Measurements from ENCODE around the gene CST7. TPM values are rescaled to one million over a fixed set of nuclear protein-coding genes. Genes with fewer than 3 reads are reported as not detected.
"Not testable (repeated sequence)": the region's sequence is repeated elsewhere in the genome, so short reads cannot be mapped to it uniquely, and the experiment has no call there.

CST7 gene
- total and polyA plus RNA-seq, 10 of the 15 experiments (the other 5 are each of a cell fraction or from before 2014, with no cell fraction given), result 0.69 TPM; not detected in 9

- SMC1A ChIA-PET (ENCODE audit: uncharacterized antibody, unreplicated experiment); H2AFZ ChIP-seq (ENCODE audit: control insufficient read depth, low read depth, low read length); H3K79me2 ChIP-seq (ENCODE audit: control insufficient read depth, insufficient read depth, low read length); POLR2A ChIA-PET; H3K4me3 ChIP-seq; FAIRE-seq; in situ Hi-C loops (cut with MboI); H3K4me1 ChIP-seq (ENCODE audit: control insufficient read depth, insufficient read depth, low read length); H3K9ac ChIP-seq (ENCODE audit: control insufficient read depth, insufficient read depth, low read length); H3K27me3 ChIP-seq (replicated peaks in 1 of 2; ENCODE audit: control insufficient read depth in 2 of 2, insufficient read depth in 2 of 2, low read length in 1 of 2); intact Hi-C loops (cut with micrococcal nuclease; ENCODE audit: unreplicated experiment); H3K4me2 ChIP-seq (ENCODE audit: control insufficient read depth, insufficient read depth); H3K9me3 ChIP-seq (replicated peaks; ENCODE audit: control insufficient read depth, insufficient read depth, low read length); BruUV-seq (replicated peaks); DNase-seq (ENCODE audit: low read depth, low spot score); CTCF ChIA-PET; H3K36me3 ChIP-seq (ENCODE audit: control insufficient read depth in 2 of 2, insufficient read depth in 2 of 2, low read length in 1 of 2); ATAC-seq; RAD21 ChIA-PET (ENCODE audit: unreplicated experiment); H4K20me1 ChIP-seq (ENCODE audit: control insufficient read depth, insufficient read depth); H3K27ac ChIP-seq (ENCODE audit: control insufficient read depth, insufficient read depth): not testable (repeated sequence)
- WGBS (ENCODE audit: insufficient coverage, insufficient replicate concordance, low lambda C conversion rate, missing lambda C conversion rate), result 0% methylated on average over 1 of the region's 1 CpG
These were observed 2.7 kb upstream of the CST7 start for GRCh38 chr20:24946376-24946775.

- H3K4me3 ChIP-seq; in situ Hi-C loops (cut with MboI); H4K20me1 ChIP-seq (ENCODE audit: control insufficient read depth, insufficient read depth); H3K36me3 ChIP-seq (ENCODE audit: control insufficient read depth in 2 of 2, insufficient read depth in 2 of 2, low read length in 1 of 2); H3K79me2 ChIP-seq (ENCODE audit: control insufficient read depth, insufficient read depth, low read length); intact Hi-C loops (cut with micrococcal nuclease; ENCODE audit: unreplicated experiment); ATAC-seq; H3K4me1 ChIP-seq (ENCODE audit: control insufficient read depth, insufficient read depth, low read length); POLR2A ChIA-PET; H3K4me2 ChIP-seq (ENCODE audit: control insufficient read depth, insufficient read depth); RAD21 ChIA-PET (ENCODE audit: unreplicated experiment); BruUV-seq (replicated peaks); DNase-seq (ENCODE audit: low read depth, low spot score); H3K27me3 ChIP-seq (replicated peaks in 1 of 2; ENCODE audit: control insufficient read depth in 2 of 2, insufficient read depth in 2 of 2, low read length in 1 of 2); FAIRE-seq; H3K27ac ChIP-seq (ENCODE audit: control insufficient read depth, insufficient read depth); H2AFZ ChIP-seq (ENCODE audit: control insufficient read depth, low read depth, low read length); H3K9ac ChIP-seq (ENCODE audit: control insufficient read depth, insufficient read depth, low read length); SMC1A ChIA-PET (ENCODE audit: uncharacterized antibody, unreplicated experiment); H3K9me3 ChIP-seq (replicated peaks; ENCODE audit: control insufficient read depth, insufficient read depth, low read length): not testable (repeated sequence)
- CTCF ChIA-PET, result interaction anchor here (1.5 kb wide), 1 partner anchor 18 kb away, joined by 3 read pairs; no protein-coding TSS in a partner anchor
- WGBS (ENCODE audit: insufficient coverage, insufficient replicate concordance, low lambda C conversion rate, missing lambda C conversion rate), result 30% methylated on average over 3 of the region's 4 CpGs
These were observed 602 bp upstream of the CST7 start for GRCh38 chr20:24948396-24948938.
